Measurements from ENCODE around the gene GIMAP2.

Gene GIMAP2

GRCh38 chr7:150733482-150734095, 48.1 kb downstream of the GIMAP2 start:
- no peak for DNase-seq (ENCODE audit: low read depth in 2 of 2)

GRCh38 chr7:150734254-150734653, 48.7 kb downstream of the GIMAP2 start:
- no peak for DNase-seq (ENCODE audit: low read depth in 2 of 2)

- DNase-seq (ENCODE audit: low read depth in 2 of 2): no peak
Measured at GRCh38 chr7:150735596-150736358, 50.3 kb downstream of the GIMAP2 start.

- DNase-seq (ENCODE audit: low read depth in 2 of 2): no peak
Measured at GRCh38 chr7:150736864-150737263, 51.4 kb downstream of the GIMAP2 start.

GRCh38 chr7:150737265-150738055, 52.0 kb downstream of the GIMAP2 start, which contains the start of gene GIMAP5:
TSS of gene GIMAP5 (plus strand) at chr7:150737418. CDS start at chr7:150740885, 3,467 bp downstream.
- DNase-seq (ENCODE audit: low read depth in 2 of 2): no peak

- no peak for DNase-seq (ENCODE audit: low read depth in 2 of 2)
Measured at GRCh38 chr7:150738092-150738491, 52.6 kb downstream of the GIMAP2 start.

- DNase-seq (ENCODE audit: low read depth in 2 of 2): no peak
Measured at GRCh38 chr7:150738591-150739001, 53.1 kb downstream of the GIMAP2 start.

- no peak for DNase-seq (ENCODE audit: low read depth in 2 of 2)
Measured at GRCh38 chr7:150739033-150739432, 53.5 kb downstream of the GIMAP2 start.

GRCh38 chr7:150740053-150740452, 54.5 kb downstream of the GIMAP2 start:
- DNase-seq (ENCODE audit: low read depth in 2 of 2): no peak

- no peak for DNase-seq (ENCODE audit: low read depth in 2 of 2)
Measured at GRCh38 chr7:150742286-150742968, 56.9 kb downstream of the GIMAP2 start.
